Coronary artery (tissue), 2 donors: ENCODE results near the gene CD68.
"Not testable (repeated sequence)": the region's sequence is repeated elsewhere in the genome, so short reads cannot be mapped to it uniquely, and the experiment has no call there.

Experiments used
- DNase-seq: peaks from one replicate; pipeline ENCODE4 v3.0.0-alpha.2; 2017; ENCODE audit warnings: low spot score
- H3K27ac ChIP-seq, 2 donors: fragments of 200-600 bp; sonication (generic); one replicate each; pipeline ENCODE4 v1.5.1; 2016 to 2019
- H3K4me3 ChIP-seq: fragments of 200-600 bp; sonication (generic); 2 replicates; pipeline ENCODE4 v1.5.1; 2016; ENCODE audit warnings: mild to moderate bottlenecking, moderate library complexity
- TF ChIP-seq, protein P1 (sequence below): fragments of 200-600 bp; sonication (generic); IDR thresholded peaks from one replicate; pipeline ENCODE4 v1.5.1; 2019; ENCODE audit warnings: antibody characterized with exemption

Gene CD68

DNA sequence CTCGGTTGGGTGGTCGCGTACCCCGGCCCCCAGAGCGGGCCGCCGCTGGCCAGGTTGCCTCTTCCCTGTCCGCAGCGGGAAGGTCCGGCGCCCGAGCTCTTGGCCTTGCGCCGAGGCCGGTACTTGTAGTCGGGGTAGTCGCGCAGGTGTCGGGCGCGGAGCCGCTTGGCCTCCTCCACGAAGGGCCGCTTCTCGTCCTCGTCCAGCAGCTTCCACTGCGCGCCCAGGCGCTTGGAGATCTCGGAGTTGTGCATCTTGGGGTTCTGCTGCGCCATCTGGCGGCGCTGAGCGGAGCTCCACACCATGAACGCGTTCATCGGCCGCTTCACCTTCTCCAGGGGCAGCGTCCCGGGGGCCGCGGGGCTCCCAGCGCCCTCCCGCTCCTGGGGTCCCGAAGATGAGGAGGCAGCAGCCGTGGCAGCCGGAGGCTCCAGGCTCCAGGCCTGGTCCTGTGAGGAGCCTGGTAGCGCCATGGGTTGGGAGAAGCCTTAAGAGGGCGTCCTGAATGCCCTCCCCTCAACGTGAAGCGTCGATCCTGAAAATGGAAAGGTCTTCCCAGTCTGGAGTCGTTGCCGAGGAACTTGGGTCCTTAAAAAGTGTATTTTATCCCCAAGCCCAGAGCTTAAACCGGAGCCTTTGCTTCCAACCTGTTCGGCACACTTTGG is 9.9 kb downstream of the CD68 start:
- DNase-seq, result peak; percentile 85
- H3K4me3 ChIP-seq, result peak overlapping the region; percentile 72

DNA sequence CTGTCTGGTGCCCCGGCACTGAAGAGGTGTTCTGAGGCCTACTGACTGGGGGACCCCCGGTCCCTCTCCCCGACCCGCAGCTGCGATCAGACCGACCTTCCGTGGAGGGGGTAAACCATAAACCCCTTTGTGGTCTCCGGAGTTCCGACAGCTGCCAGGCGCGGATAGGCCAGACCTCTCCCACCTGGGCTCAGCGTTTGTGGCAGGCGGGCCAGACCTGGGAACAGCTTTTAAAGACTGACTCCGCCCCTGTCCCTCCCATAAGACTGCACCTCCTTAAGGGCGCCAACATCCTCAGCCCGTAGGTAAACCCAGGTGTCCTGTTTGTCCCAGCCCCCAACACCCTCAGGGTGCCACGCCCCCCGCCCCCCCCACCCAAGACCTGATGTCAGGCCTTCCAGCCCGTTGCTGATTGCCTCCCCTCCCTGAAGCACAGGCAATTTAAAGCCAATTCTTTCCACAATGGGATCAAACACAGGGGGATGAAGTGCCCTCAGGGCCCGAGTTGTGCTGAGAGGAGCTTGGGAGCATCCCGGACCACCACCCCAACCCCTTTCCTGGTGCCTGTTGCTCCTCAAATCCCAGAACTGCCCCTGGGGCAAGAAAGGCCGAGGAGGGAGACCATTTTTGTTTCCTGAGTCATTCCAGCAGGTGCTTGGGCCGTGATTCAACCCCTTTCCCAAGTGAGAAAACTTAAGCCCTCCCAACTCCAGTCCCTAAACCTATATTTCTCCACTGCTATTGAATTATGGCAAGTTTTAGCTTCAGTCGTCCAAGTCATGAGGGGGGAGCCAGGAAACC is 10.7 kb downstream of the CD68 start, which contains the start of gene SOX15:
TSS of gene SOX15 (minus strand) at position 204 of the 801 bp plus-strand sequence. CDS start 418 bp downstream, outside the sequence.
- Histone ChIP-seq H3K27ac (peak within 1 kb of the TSS; percentile 4 to 74), H3K4me3 (peak within 1 kb of the TSS; percentile 72)
- TF ChIP-seq, protein P1, sequence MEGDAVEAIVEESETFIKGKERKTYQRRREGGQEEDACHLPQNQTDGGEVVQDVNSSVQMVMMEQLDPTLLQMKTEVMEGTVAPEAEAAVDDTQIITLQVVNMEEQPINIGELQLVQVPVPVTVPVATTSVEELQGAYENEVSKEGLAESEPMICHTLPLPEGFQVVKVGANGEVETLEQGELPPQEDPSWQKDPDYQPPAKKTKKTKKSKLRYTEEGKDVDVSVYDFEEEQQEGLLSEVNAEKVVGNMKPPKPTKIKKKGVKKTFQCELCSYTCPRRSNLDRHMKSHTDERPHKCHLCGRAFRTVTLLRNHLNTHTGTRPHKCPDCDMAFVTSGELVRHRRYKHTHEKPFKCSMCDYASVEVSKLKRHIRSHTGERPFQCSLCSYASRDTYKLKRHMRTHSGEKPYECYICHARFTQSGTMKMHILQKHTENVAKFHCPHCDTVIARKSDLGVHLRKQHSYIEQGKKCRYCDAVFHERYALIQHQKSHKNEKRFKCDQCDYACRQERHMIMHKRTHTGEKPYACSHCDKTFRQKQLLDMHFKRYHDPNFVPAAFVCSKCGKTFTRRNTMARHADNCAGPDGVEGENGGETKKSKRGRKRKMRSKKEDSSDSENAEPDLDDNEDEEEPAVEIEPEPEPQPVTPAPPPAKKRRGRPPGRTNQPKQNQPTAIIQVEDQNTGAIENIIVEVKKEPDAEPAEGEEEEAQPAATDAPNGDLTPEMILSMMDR, result no peak
- no peak for DNase-seq

More for the DNA sequence above, 9.9 kb downstream of the CD68 start:
- TF ChIP-seq, protein P1, result peak; percentile 93
- H3K27ac ChIP-seq, result peak overlapping the region; percentile 4 to 74

DNA sequence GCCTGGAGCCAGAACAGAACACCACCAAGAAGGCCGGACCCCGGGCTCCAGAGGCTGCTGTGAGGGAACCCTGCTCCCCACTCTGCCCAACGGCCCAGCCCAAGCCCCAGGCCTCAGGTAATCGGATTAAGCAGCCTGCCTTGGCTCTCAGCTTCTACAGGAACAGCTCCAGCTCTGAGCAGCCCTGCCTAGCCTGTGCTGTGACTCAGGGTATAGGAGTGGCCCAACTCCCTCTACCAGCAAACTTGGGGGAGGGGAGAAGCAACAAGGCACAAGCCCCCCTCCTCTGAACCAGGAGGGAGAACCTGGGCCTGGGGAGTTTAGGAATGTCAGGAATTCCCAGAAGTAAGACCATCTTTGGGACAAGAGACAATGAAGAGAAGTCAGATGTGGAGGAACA is 11.3 kb downstream of the CD68 start:
- no peak overlapping the region for H3K27ac ChIP-seq
- no peak overlapping the region for H3K4me3 ChIP-seq
- no peak for DNase-seq
- TF ChIP-seq, protein P1, result no peak

DNA sequence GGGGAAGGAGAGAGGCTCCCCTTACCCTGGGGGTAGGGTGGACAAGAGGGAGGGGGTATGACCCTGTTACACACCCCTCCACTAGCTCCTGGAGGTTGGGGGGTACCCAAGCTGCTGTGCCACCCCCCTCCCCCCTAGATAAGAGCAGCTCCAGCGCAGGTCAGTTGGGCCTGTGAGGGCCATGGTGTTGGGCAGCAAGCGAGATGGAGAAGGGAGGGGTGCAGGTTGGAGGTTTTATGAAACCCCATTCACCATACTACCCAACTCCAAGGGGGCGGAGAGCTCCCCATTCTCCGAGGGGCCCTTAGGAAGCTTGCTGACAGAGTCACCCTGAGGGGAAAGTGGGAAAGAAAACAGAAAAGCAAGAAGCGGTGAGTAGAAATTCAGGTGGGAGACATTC is 12.2 kb downstream of the CD68 start:
- no peak overlapping the region for H3K27ac ChIP-seq
- DNase-seq, result no peak
- TF ChIP-seq, protein P1, result no peak
- H3K4me3 ChIP-seq, result no peak overlapping the region

GRCh38 chr17:7592422-7593021 is 13.1 kb downstream of the CD68 start:
- Histone ChIP-seq H3K4me3 (no peak overlapping the region), H3K27ac (no peak overlapping the region)
- no peak for DNase-seq
- TF ChIP-seq, protein P1, result no peak

DNA sequence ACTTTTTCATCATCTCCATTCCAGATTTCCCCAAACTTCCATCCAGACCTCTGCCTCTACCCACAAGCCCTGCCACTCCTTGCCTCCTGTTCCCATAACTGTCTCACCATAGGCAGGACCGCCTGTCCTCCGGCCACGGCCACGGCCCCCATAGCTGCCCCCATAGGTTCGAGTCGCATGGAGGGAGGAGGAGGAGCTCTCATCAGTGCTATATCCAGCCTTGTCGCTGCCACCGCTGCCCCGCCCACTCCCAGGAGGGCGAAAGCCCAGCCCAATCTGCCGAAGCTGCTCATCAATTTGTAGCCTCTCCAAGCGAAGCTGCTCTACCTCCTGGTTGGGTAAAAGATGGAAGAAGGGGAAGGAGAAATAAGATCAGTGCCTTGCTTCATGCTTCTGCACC is 13.9 kb downstream of the CD68 start:
- no peak for DNase-seq
- H3K4me3 ChIP-seq, result no peak overlapping the region
- TF ChIP-seq, protein P1, result no peak
- H3K27ac ChIP-seq, result no peak overlapping the region

- H3K4me3 ChIP-seq, H3K27ac ChIP-seq, DNase-seq: not testable (repeated sequence)
Measured at GRCh38 chr17:7597561-7597960, 18.1 kb downstream of the CD68 start.
